Peyer's patch (tissue), 4 donors: ENCODE results near the gene PMP22. TPM values are rescaled to one million over a fixed set of nuclear protein-coding genes. Genes with fewer than 3 reads are reported as not detected.

Experiments
- DNase-seq, 3 donors: peaks; one replicate each; pipeline ENCODE4 v3.0.0-alpha.2; 2017 to 2019
- H3K27ac ChIP-seq, 4 donors: fragments of 200-600 bp; sonication (generic); one replicate each; pipeline ENCODE4 v1.5.1; 2016 to 2019
- H3K27me3 ChIP-seq, 2 donors: fragments of 200-600 bp; sonication (generic); one replicate each; pipeline ENCODE4 v1.5.1; 2019
- H3K36me3 ChIP-seq, 3 donors: fragments of 200-600 bp; sonication (generic); one replicate each; pipeline ENCODE4 v1.5.1; 2016 to 2019
- H3K4me1 ChIP-seq, 4 donors: fragments of 200-600 bp; sonication (generic); one replicate each; pipeline ENCODE4 v1.5.1; 2016 to 2019
- H3K4me3 ChIP-seq, 4 donors: fragments of 200-600 bp; sonication (generic); 1 replicate in 3 of 4; 2 replicates in 1 of 4; pipeline ENCODE4 v1.5.1; 2016 to 2019; ENCODE audit warnings: mild to moderate bottlenecking in 1 of 4
- H3K9me3 ChIP-seq, 4 donors: fragments of 200-600 bp; sonication (generic); one replicate each; pipeline ENCODE4 v1.5.1; 2016 to 2019; ENCODE audit warnings: mild to moderate bottlenecking in 1 of 4
- CTCF ChIP-seq, 6 experiments: fragments of 450-650 bp in 4 of 6; fragments of 200-600 bp in 2 of 6; sonication (generic) in 1 of 6; IDR thresholded peaks; one replicate each; pipeline ENCODE4 v1.5.1; 2017 to 2019; ENCODE audit warnings: antibody characterized with exemption in 6 of 6, mild to moderate bottlenecking in 3 of 6, moderate library complexity in 1 of 6
- POLR2A ChIP-seq, 2 donors: fragments of 450-650 bp; IDR thresholded peaks; one replicate each; pipeline ENCODE4 v1.5.1; 2017; ENCODE audit warnings: antibody characterized with exemption in 2 of 2, mild to moderate bottlenecking in 2 of 2, moderate library complexity in 2 of 2
- small RNA-seq, 2 donors: library from RNA; depleted of rRNA; stranded (forward); fragments of <200 nt; gene quantifications; one replicate each; pipeline ENCODE3, GENCODE V24; 2016
- total RNA-seq, 4 donors: library from RNA; depleted of rRNA; stranded (reverse); fragments of >200 nt; gene quantifications; one replicate each; pipeline ENCODE4 v1.1.0, GENCODE V29; 2016

Gene PMP22
- total RNA-seq, 4 donors from 2014 or later: 37.1 to 474 (median 298) TPM

- no peak for TF ChIP-seq POLR2A (IDR thresholded peaks at IDR 0.05)
- no peak for DNase-seq
- Histone ChIP-seq H3K36me3 (no peaks in the 10 kb centered on the region), H3K4me1 (no peaks in the 10 kb centered on the region), H3K9me3 (no peaks in the 10 kb centered on the region), H3K4me3 (no peak overlapping the region), H3K27ac (no peak overlapping the region), H3K27me3 (no peaks in the 10 kb centered on the region)
Observed at GRCh38 chr17:15185625-15185991, 79.5 kb downstream of the PMP22 start.

GRCh38 chr17:15184872-15185624 is 80.1 kb downstream of the PMP22 start:
- no peak overlapping the region for H3K27ac ChIP-seq
- TF ChIP-seq CTCF (IDR thresholded peaks at IDR 0.05) (no peak), POLR2A (IDR thresholded peaks at IDR 0.05) (no peak)

GRCh38 chr17:15181816-15182215 is 83.3 kb downstream of the PMP22 start:
- Histone ChIP-seq H3K27me3 (no peaks in the 10 kb centered on the region), H3K4me1 (no peaks in the 10 kb centered on the region), H3K27ac (no peak overlapping the region), H3K4me3 (no peak overlapping the region), H3K9me3 (no peaks in the 10 kb centered on the region), H3K36me3 (no peaks in the 10 kb centered on the region)
- TF ChIP-seq CTCF (IDR thresholded peaks at IDR 0.05): no peak
- TF ChIP-seq POLR2A (IDR thresholded peaks at IDR 0.05): no peak
- no peak for DNase-seq

More at GRCh38 chr17:15184872-15185624, 80.1 kb downstream of the PMP22 start:
- Histone ChIP-seq H3K4me3 (no peak overlapping the region), H3K36me3 (no peaks in the 10 kb centered on the region), H3K4me1 (no peaks in the 10 kb centered on the region), H3K9me3 (no peaks in the 10 kb centered on the region), H3K27me3 (no peaks in the 10 kb centered on the region)
- no peak for DNase-seq

GRCh38 chr17:15181333-15181732 is 83.8 kb downstream of the PMP22 start:
- no peak for DNase-seq
- H3K4me1 ChIP-seq: no peaks in the 10 kb centered on the region
- no peaks in the 10 kb centered on the region for H3K27me3 ChIP-seq
- H3K9me3 ChIP-seq: no peaks in the 10 kb centered on the region
- H3K4me3 ChIP-seq: no peak overlapping the region
- no peaks in the 10 kb centered on the region for H3K36me3 ChIP-seq
- no peak for TF ChIP-seq POLR2A (IDR thresholded peaks at IDR 0.05)
- no peak for TF ChIP-seq CTCF (IDR thresholded peaks at IDR 0.05)
- H3K27ac ChIP-seq: no peak overlapping the region

- H3K36me3 ChIP-seq: no peaks in the 10 kb centered on the region
- H3K27ac ChIP-seq: no peak overlapping the region
- H3K9me3 ChIP-seq: no peaks in the 10 kb centered on the region
- no peaks in the 10 kb centered on the region for H3K4me1 ChIP-seq
- DNase-seq: no peak
- no peak for TF ChIP-seq CTCF (IDR thresholded peaks at IDR 0.05)
- TF ChIP-seq POLR2A (IDR thresholded peaks at IDR 0.05): no peak
- no peaks in the 10 kb centered on the region for H3K27me3 ChIP-seq
- H3K4me3 ChIP-seq: no peak overlapping the region
Observed at GRCh38 chr17:15180121-15180561, 85.0 kb downstream of the PMP22 start.

Small RNAs within 50 kb of the gene (small RNA-seq; reads per million reads assigned to genes)
- 0.13 to 0.18 reads per million in 2 donors for gene MIR4731
- 0 reads per million in 2 donors for gene RNU6-799P

Other genes starting within 250 kb of the PMP22 start
- 1 to 10 TPM in 2 of 4 donors, not detected in 2; 2.5 to 3.9 TPM for gene TEKT3, start 76.3 kb upstream of the PMP22 start, total RNA-seq
- 10 to 100 TPM in 3 of 4 donors, not detected in 1; 17.9 to 28.5 (median 26.4) TPM for gene CDRT4, start 202.3 kb upstream of the PMP22 start, total RNA-seq